GM12872 (cell line): ENCODE measurements around the gene GPX2.

Experiments used
- CTCF ChIP-seq: IDR thresholded peaks from 3 replicates; pipeline ENCODE4 v1.5.1; 2011; ENCODE audit warnings: low read depth, mild to moderate bottlenecking, low read length, moderate library complexity; ENCODE audit not compliant: insufficient read depth

The GPX2 gene

GRCh38 chr14:64935508-64935907 lies 7.0 kb downstream of the GPX2 start:
- TF ChIP-seq CTCF: no peak

- TF ChIP-seq CTCF: no peak
Observed at GRCh38 chr14:64934338-64934929, 8.1 kb downstream of the GPX2 start.

GRCh38 chr14:64932231-64932630 lies 10.3 kb downstream of the GPX2 start:
- TF ChIP-seq CTCF: no peak

GRCh38 chr14:64931123-64931522 lies 11.4 kb downstream of the GPX2 start:
- no peak for TF ChIP-seq CTCF

GRCh38 chr14:64930085-64930843 lies 12.3 kb downstream of the GPX2 start:
- no peak for TF ChIP-seq CTCF

- no peak for TF ChIP-seq CTCF
Observed at GRCh38 chr14:64929014-64929359, 13.6 kb downstream of the GPX2 start.

- no peak for TF ChIP-seq CTCF
Observed at GRCh38 chr14:64928239-64929013, 14.1 kb downstream of the GPX2 start.
